A673 (cell line): ENCODE data around the gene TUBB4A.

Experiments used
- EZH2 ChIP-seq: fragments of 200-600 bp; sonication (generic); IDR thresholded peaks from 2 replicates; pipeline ENCODE4 v1.6.1; 2017; ENCODE audit warnings: borderline replicate concordance, low read depth, mild to moderate bottlenecking, mixed read lengths, antibody characterized with exemption, low read length; ENCODE audit not compliant: poor library complexity, severe bottlenecking
- TF ChIP-seq, protein P1 (sequence below): fragments of 300-800, 200-600 bp; sonication (generic); conservative IDR thresholded peaks from 2 replicates; pipeline ENCODE4 v1.5.1; 2017; ENCODE audit warnings: low read depth, mild to moderate bottlenecking, antibody characterized with exemption, low read length, moderate library complexity, mixed read lengths

DNA sequence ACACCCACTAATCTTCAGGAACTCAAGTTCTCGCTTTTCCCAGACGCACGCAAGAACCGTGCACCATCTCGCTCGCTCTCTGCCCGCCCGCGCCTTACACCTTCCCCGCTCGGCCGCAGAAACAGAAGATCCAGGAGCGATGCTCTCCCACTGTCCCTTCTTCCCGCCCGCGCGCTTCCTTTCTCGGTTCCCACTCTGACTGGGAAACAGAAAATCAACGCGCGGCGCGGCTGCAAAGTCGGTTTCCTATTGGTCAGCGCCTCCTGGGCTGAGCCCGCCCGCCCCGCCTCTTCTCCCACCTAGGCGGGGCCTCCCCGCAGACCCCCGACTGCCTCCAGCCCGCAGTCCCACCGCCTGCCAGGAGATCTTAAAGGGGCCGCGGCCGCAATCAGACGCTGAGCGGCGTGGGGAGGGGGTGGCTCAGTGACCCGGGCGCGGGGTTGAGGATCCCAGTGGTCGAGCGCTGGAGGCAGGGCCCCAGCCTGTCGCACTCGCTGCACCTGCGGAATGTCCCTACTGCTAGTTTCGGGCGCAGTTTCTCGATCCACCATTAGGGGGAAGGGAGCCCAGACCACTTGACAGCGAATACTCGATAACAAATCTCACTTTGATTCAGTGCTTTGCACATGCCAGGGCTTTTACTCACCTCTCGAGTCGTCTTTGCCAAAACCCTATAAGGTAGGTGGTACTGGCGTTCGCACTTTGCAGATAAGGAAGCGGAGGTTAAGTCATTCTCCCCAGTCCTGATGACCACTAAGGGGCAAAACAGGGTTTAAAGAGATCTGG, 41.8 kb downstream of the TUBB4A start:
- TF ChIP-seq, protein P1, sequence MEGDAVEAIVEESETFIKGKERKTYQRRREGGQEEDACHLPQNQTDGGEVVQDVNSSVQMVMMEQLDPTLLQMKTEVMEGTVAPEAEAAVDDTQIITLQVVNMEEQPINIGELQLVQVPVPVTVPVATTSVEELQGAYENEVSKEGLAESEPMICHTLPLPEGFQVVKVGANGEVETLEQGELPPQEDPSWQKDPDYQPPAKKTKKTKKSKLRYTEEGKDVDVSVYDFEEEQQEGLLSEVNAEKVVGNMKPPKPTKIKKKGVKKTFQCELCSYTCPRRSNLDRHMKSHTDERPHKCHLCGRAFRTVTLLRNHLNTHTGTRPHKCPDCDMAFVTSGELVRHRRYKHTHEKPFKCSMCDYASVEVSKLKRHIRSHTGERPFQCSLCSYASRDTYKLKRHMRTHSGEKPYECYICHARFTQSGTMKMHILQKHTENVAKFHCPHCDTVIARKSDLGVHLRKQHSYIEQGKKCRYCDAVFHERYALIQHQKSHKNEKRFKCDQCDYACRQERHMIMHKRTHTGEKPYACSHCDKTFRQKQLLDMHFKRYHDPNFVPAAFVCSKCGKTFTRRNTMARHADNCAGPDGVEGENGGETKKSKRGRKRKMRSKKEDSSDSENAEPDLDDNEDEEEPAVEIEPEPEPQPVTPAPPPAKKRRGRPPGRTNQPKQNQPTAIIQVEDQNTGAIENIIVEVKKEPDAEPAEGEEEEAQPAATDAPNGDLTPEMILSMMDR = peak; percentile 66
- TF ChIP-seq EZH2 = no peak
